ENCODE results near the gene ERICH6B. TPM values are rescaled to one million over a fixed set of nuclear protein-coding genes. Genes with fewer than 3 reads are reported as not detected.
A peak's percentile ranks its signal among the peaks of the same experiment; 100 is the strongest.

ERICH6B gene
- total RNA-seq, 1 donor from 2014 or later: not detected

- no peaks in the 10 kb centered on the region for H3K27me3 ChIP-seq (ENCODE audit: control insufficient read depth, insufficient read depth, low read length)
Measured at GRCh38 chr13:45527699-45528462, 87.7 kb downstream of the ERICH6B start.

DNA sequence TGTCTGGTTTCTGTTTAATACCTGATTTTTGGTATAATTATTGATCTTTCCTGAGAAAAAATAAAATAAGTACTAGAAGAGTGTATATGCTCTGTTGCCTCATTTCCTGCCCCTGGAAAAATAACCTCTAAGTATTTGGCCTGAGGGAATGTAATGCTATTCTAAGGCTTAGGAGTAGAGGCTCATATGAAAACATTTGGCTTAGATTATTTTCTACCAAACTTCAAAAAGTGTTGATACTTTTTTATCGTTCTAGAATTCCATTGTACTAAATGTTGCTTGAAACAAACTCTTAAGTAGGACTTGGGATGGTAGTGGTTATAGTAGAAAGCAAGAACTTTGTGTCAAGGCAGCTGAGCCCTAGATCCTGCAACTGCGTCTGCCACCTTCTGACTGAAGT is 93.0 kb downstream of the ERICH6B start:
- DNase-seq (ENCODE audit: low read depth): peak; percentile 42
- no peak for TF ChIP-seq CTCF (IDR thresholded peaks at IDR 0.05; ENCODE audit: insufficient read depth, low read length, severe bottlenecking)
- H3K27me3 ChIP-seq (ENCODE audit: control insufficient read depth, insufficient read depth, low read length): no peaks in the 10 kb centered on the region
- H3K36me3 ChIP-seq (ENCODE audit: control insufficient read depth, insufficient read depth, low read length): peaks cover 9% of the 10 kb centered on the region
- FAIRE-seq: no peak
- H3K4me3 ChIP-seq (ENCODE audit: low read depth, low read length): no peak overlapping the region

More at GRCh38 chr13:45527699-45528462, 87.7 kb downstream of the ERICH6B start:
- no peak for TF ChIP-seq CTCF (IDR thresholded peaks at IDR 0.05; ENCODE audit: insufficient read depth, low read length, severe bottlenecking)
- DNase-seq (ENCODE audit: low read depth) (peak; percentile 86), FAIRE-seq (no peak)
- Histone ChIP-seq H3K4me3 (ENCODE audit: low read depth, low read length) (no peak overlapping the region), H3K36me3 (ENCODE audit: control insufficient read depth, insufficient read depth, low read length) (peaks cover 6% of the 10 kb centered on the region)

- no peak for TF ChIP-seq CTCF (IDR thresholded peaks at IDR 0.05; ENCODE audit: insufficient read depth, low read length, severe bottlenecking)
- Histone ChIP-seq H3K27me3 (ENCODE audit: control insufficient read depth, insufficient read depth, low read length) (no peaks in the 10 kb centered on the region), H3K36me3 (ENCODE audit: control insufficient read depth, insufficient read depth, low read length) (peaks cover 12% of the 10 kb centered on the region), H3K4me3 (ENCODE audit: low read depth, low read length) (no peak overlapping the region)
- DNase-seq (ENCODE audit: low read depth) (peak; percentile 82), FAIRE-seq (no peak)
Measured at GRCh38 chr13:45521297-45521696, 94.2 kb downstream of the ERICH6B start.

GRCh38 chr13:45519493-45519892 is 96.0 kb downstream of the ERICH6B start:
- FAIRE-seq (no peak), DNase-seq (ENCODE audit: low read depth) (no peak)
- H3K36me3 ChIP-seq (ENCODE audit: control insufficient read depth, insufficient read depth, low read length): peaks cover 15% of the 10 kb centered on the region
- H3K4me3 ChIP-seq (ENCODE audit: low read depth, low read length): no peak overlapping the region
- H3K27me3 ChIP-seq (ENCODE audit: control insufficient read depth, insufficient read depth, low read length): no peaks in the 10 kb centered on the region
- no peak for TF ChIP-seq CTCF (IDR thresholded peaks at IDR 0.05; ENCODE audit: insufficient read depth, low read length, severe bottlenecking)

- DNase-seq (ENCODE audit: low read depth) (peak; percentile 97), FAIRE-seq (peak; percentile 92)
- H3K27me3 ChIP-seq (ENCODE audit: control insufficient read depth, insufficient read depth, low read length): no peaks in the 10 kb centered on the region
- H3K36me3 ChIP-seq (ENCODE audit: control insufficient read depth, insufficient read depth, low read length): peaks cover 12% of the 10 kb centered on the region
- no peak for TF ChIP-seq CTCF (IDR thresholded peaks at IDR 0.05; ENCODE audit: insufficient read depth, low read length, severe bottlenecking)
- no peak overlapping the region for H3K4me3 ChIP-seq (ENCODE audit: low read depth, low read length)
Measured at GRCh38 chr13:45518525-45519245, 96.9 kb downstream of the ERICH6B start.
